H1 (cell line): ENCODE data around the gene MISFA. TPM values are rescaled to one million over a fixed set of nuclear protein-coding genes. Genes with fewer than 3 reads are reported as not detected.

Source experiments
- CTCF ChIA-PET: fragments of 300-600 bp; sonication (Branson Sonifier 250); formaldehyde crosslinking; loops from one replicate; lab custom pipeline; 2021; ENCODE audit not compliant: partially characterized antibody; lab: Charles Lee
- POLR2A ChIA-PET: fragments of 300-600 bp; sonication (Branson Sonifier 250); formaldehyde crosslinking; loops from one replicate; lab custom pipeline; 2021; ENCODE audit warnings: inconsistent platforms; ENCODE audit not compliant: partially characterized antibody; lab: Charles Lee
- DNase-seq, 2 experiments: peaks; one replicate each; pipeline versions ENCODE4 v3.0.0 to v3.0.0-alpha.2; 2010 to 2022; ENCODE audit warnings: low spot score in 2 of 2, low read depth in 1 of 2, mixed read lengths in 1 of 2
- FAIRE-seq: peaks from 2 replicates; lab custom pipeline; 2011; peaks lifted over from hg19 to GRCh38; lab: Jason Lieb, UNC
- H2AFZ ChIP-seq: 2 replicates; pipeline ENCODE4 v1.8.1; 2012; ENCODE audit warnings: low read length, inconsistent platforms
- H2AK5ac ChIP-seq: 2 replicates; pipeline ENCODE4 v1.6.1; 2013; ENCODE audit warnings: low read depth, low read length
- H2BK120ac ChIP-seq: replicated peaks from 2 replicates; pipeline ENCODE3; 2013; ENCODE audit warnings: low read depth, low read length, inconsistent platforms
- H2BK12ac ChIP-seq: 2 replicates; pipeline ENCODE4 v1.6.1; 2013; ENCODE audit warnings: low read depth, low read length
- H2BK15ac ChIP-seq: 2 replicates; pipeline ENCODE4 v1.6.1; 2013; ENCODE audit warnings: low read length
- H2BK20ac ChIP-seq: 2 replicates; pipeline ENCODE4 v1.6.1; 2013; ENCODE audit warnings: low read length
- H2BK5ac ChIP-seq: 2 replicates; pipeline ENCODE4 v1.6.1; 2013; ENCODE audit warnings: low read depth, low read length
- H3K14ac ChIP-seq: 2 replicates; pipeline ENCODE4 v1.6.1; 2013; ENCODE audit warnings: inconsistent platforms; ENCODE audit not compliant: insufficient read length
- H3K18ac ChIP-seq: 2 replicates; pipeline ENCODE4 v1.6.1; 2013; ENCODE audit warnings: low read length; ENCODE audit errors: extremely low read depth
- H3K23ac ChIP-seq: 2 replicates; pipeline ENCODE4 v1.6.1; 2013; ENCODE audit warnings: inconsistent platforms; ENCODE audit not compliant: insufficient read length
- H3K23me2 ChIP-seq: 2 replicates; pipeline ENCODE4 v1.6.1; 2013; ENCODE audit warnings: low read depth, low read length
- H3K27ac ChIP-seq: 2 replicates; pipeline ENCODE4 v1.6.1; 2011; ENCODE audit warnings: low read depth, low read length, inconsistent platforms
- H3K27me3 ChIP-seq, 4 experiments: replicated peaks in 1 of 4; 1 replicate in 1 of 4; 2 replicates in 3 of 4; pipeline versions ENCODE4 v1.6.1 to v1.8.1; 2011 to 2013; ENCODE audit warnings: low read length in 3 of 4, mild to moderate bottlenecking in 3 of 4, inconsistent platforms in 2 of 4, mixed read lengths in 2 of 4, moderate library complexity in 1 of 4; ENCODE audit not compliant: control insufficient read depth in 3 of 4, insufficient read depth in 3 of 4; ENCODE audit errors: extremely low read depth in 1 of 4
- H3K36me3 ChIP-seq, 4 experiments: 2 replicates each; pipeline versions ENCODE4 v1.6.1 to v1.8.1; 2011 to 2013; ENCODE audit warnings: mild to moderate bottlenecking in 4 of 4, low read length in 3 of 4, moderate library complexity in 2 of 4, control low read depth in 1 of 4, inconsistent platforms in 1 of 4; ENCODE audit not compliant: insufficient read depth in 4 of 4, control insufficient read depth in 2 of 4
- H3K4ac ChIP-seq: replicated peaks from 2 replicates; pipeline ENCODE3; 2013; ENCODE audit warnings: low read length, low read depth, mixed read lengths, inconsistent platforms; ENCODE audit not compliant: insufficient read length
- H3K4me1 ChIP-seq, 4 experiments: replicated peaks in 1 of 4; 1 replicate in 1 of 4; 2 replicates in 3 of 4; pipeline versions ENCODE4 v1.6.1 to v1.8.1; 2011 to 2013; ENCODE audit warnings: low read length in 3 of 4, inconsistent platforms in 2 of 4, mixed read lengths in 1 of 4; ENCODE audit not compliant: insufficient read depth in 4 of 4, control insufficient read depth in 3 of 4
- H3K4me2 ChIP-seq, 2 experiments: 2 replicates each; pipeline versions ENCODE4 v1.6.1 to v1.8.1; 2011 to 2013; ENCODE audit warnings: low read depth in 2 of 2, low read length in 2 of 2, control low read depth in 1 of 2, inconsistent platforms in 1 of 2, mild to moderate bottlenecking in 1 of 2; ENCODE audit not compliant: insufficient read depth in 1 of 2
- H3K4me3 ChIP-seq, 4 experiments: fragments of 200-600, 300-600 bp in 1 of 4; sonication (generic), shearing (Covaris generic), sonication (Bioruptor Twin) in 1 of 4; 2 replicates each; pipeline versions ENCODE4 v1.5.1 to v1.8.1; 2011 to 2016; ENCODE audit warnings: low read length in 4 of 4, low read depth in 3 of 4, control low read depth in 2 of 4, inconsistent platforms in 2 of 4, mild to moderate bottlenecking in 2 of 4, mixed read lengths in 1 of 4, moderate library complexity in 1 of 4; ENCODE audit not compliant: insufficient read depth in 2 of 4; ENCODE audit errors: extremely low read depth in 1 of 4
- H3K56ac ChIP-seq: replicated peaks from 2 replicates; pipeline ENCODE3; 2013; ENCODE audit warnings: low read depth, mild to moderate bottlenecking, mixed read lengths, low read length, inconsistent platforms; ENCODE audit not compliant: insufficient read length
- H3K79me1 ChIP-seq: 2 replicates; pipeline ENCODE4 v1.6.1; 2013; ENCODE audit warnings: low read depth, low read length, control low read depth
- H3K79me2 ChIP-seq, 2 experiments: 2 replicates each; pipeline versions ENCODE4 v1.6.1 to v1.8.1; 2012 to 2013; ENCODE audit warnings: low read length in 2 of 2, mild to moderate bottlenecking in 2 of 2, inconsistent platforms in 1 of 2; ENCODE audit not compliant: insufficient read depth in 2 of 2, control insufficient read depth in 1 of 2
- H3K9ac ChIP-seq, 4 experiments: replicated peaks in 1 of 4; 1 replicate in 1 of 4; 2 replicates in 3 of 4; pipeline versions ENCODE4 v1.6.1 to v1.8.1; 2011 to 2013; ENCODE audit warnings: low read depth in 3 of 4, low read length in 3 of 4, control low read depth in 2 of 4, mild to moderate bottlenecking in 2 of 4, moderate library complexity in 2 of 4, inconsistent platforms in 1 of 4; ENCODE audit errors: extremely low read depth in 1 of 4
- H3K9me3 ChIP-seq, 2 experiments: 2 replicates each; pipeline versions ENCODE4 v1.6.1 to v1.8.1; 2012 to 2013; ENCODE audit warnings: mild to moderate bottlenecking in 2 of 2, moderate library complexity in 2 of 2, control low read depth in 1 of 2, inconsistent platforms in 1 of 2, low read depth in 1 of 2, low read length in 1 of 2, mixed read lengths in 1 of 2; ENCODE audit not compliant: insufficient read depth in 2 of 2
- H4K20me1 ChIP-seq, 2 experiments: replicated peaks in 1 of 2; 2 replicates each; pipeline versions ENCODE3 to v1.8.1; 2011 to 2013; ENCODE audit warnings: inconsistent platforms in 2 of 2, low read length in 2 of 2, mild to moderate bottlenecking in 1 of 2; ENCODE audit not compliant: insufficient read depth in 2 of 2, control insufficient read depth in 1 of 2
- H4K5ac ChIP-seq: 2 replicates; pipeline ENCODE4 v1.6.1; 2013; ENCODE audit warnings: low read length, low read depth, mixed read lengths, inconsistent platforms; ENCODE audit not compliant: insufficient read length
- H4K8ac ChIP-seq: 2 replicates; pipeline ENCODE4 v1.8.0; 2013; ENCODE audit warnings: mild to moderate bottlenecking, moderate library complexity, low read length, inconsistent platforms; ENCODE audit not compliant: insufficient read depth; ENCODE audit errors: extremely low read depth
- H4K91ac ChIP-seq: replicated peaks from 2 replicates; pipeline ENCODE3; 2013; ENCODE audit warnings: low read length, mixed read lengths, inconsistent platforms; ENCODE audit not compliant: insufficient read length
- ATF2 ChIP-seq: IDR thresholded peaks from 2 replicates; pipeline ENCODE4 v1.6.1; 2012; ENCODE audit warnings: low read length, inconsistent platforms
- CTCF ChIP-seq, 3 experiments: IDR thresholded peaks; 1 replicate in 2 of 3; 2 replicates in 1 of 3; pipeline versions ENCODE4 v1.5.1 to v1.6.1; 2011; ENCODE audit warnings: low read length in 3 of 3, mild to moderate bottlenecking in 3 of 3, inconsistent platforms in 2 of 3, low read depth in 1 of 3, moderate library complexity in 1 of 3; ENCODE audit not compliant: insufficient read depth in 1 of 3; ENCODE audit errors: control extremely low read depth in 1 of 3
- FOSL1 ChIP-seq: IDR thresholded peaks from 2 replicates; pipeline ENCODE4 v1.6.1; 2011; ENCODE audit warnings: mild to moderate bottlenecking, low read depth, low read length, moderate library complexity; ENCODE audit not compliant: insufficient read depth
- JUND ChIP-seq: IDR thresholded peaks from 2 replicates; pipeline ENCODE4 v1.6.1; 2011; ENCODE audit warnings: mild to moderate bottlenecking, improper control_type of control experiment, low read length
- NRF1 ChIP-seq: IDR thresholded peaks from 2 replicates; pipeline ENCODE4 v1.6.1; 2011; ENCODE audit warnings: mild to moderate bottlenecking, low read depth, low read length, improper control_type of control experiment
- POU5F1 ChIP-seq: IDR thresholded peaks from 2 replicates; pipeline ENCODE4 v1.6.1; 2011; ENCODE audit warnings: low read depth, mild to moderate bottlenecking, low read length, moderate library complexity
- RAD21 ChIP-seq, 2 experiments: IDR thresholded peaks in 1 of 2; conservative IDR thresholded peaks in 1 of 2; 2 replicates each; pipeline ENCODE4 v1.6.1; 2011; ENCODE audit warnings: low read depth in 2 of 2, low read length in 2 of 2, improper control_type of control experiment in 1 of 2, inconsistent platforms in 1 of 2, mild to moderate bottlenecking in 1 of 2, moderate library complexity in 1 of 2
- RBBP5 ChIP-seq: IDR thresholded peaks from 2 replicates; pipeline ENCODE4 v1.7.1; 2012; ENCODE audit warnings: low read depth, mild to moderate bottlenecking, inconsistent platforms, low read length, moderate library complexity, borderline replicate concordance
- RXRA ChIP-seq: IDR thresholded peaks from 2 replicates; pipeline ENCODE4 v1.6.1; 2011; ENCODE audit warnings: low read depth, mild to moderate bottlenecking, low read length, moderate library complexity; ENCODE audit not compliant: insufficient read depth
- SIRT6 ChIP-seq: IDR thresholded peaks from one replicate; pipeline ENCODE4 v1.7.1; 2012; ENCODE audit warnings: low read length, inconsistent platforms
- WGBS, 2 experiments: shearing (Covaris generic) in 1 of 2; methylation state at CpG; one replicate each; pipeline versions ENCODE4 v1.1.6 to v1.1.7; 2013 to 2015; ENCODE audit warnings: low lambda C conversion rate in 2 of 2, mixed read lengths in 2 of 2, inconsistent platforms in 1 of 2, low coverage in 1 of 2, missing lambda C conversion rate in 1 of 2; ENCODE audit not compliant: insufficient replicate concordance in 2 of 2, insufficient coverage in 1 of 2, insufficient read length in 1 of 2; ENCODE audit errors: extremely low coverage in 1 of 2, missing lambda C conversion rate in 1 of 2; 5-methylcytosine and 5-hydroxymethylcytosine counted together
- polyA plus RNA-seq, 7 experiments: library from polyadenylated mRNA; depleted of rRNA in 3 of 7; stranded (reverse) in 5 of 7; unstranded in 2 of 7; fragments of >200 nt in 5 of 7; fragments of 200-250 nt in 2 of 7; gene quantifications; 1 replicate in 5 of 7; 2 replicates in 1 of 7; 4 replicates in 1 of 7; pipeline versions ENCODE4 v1.2.1 to v1.2.3, GENCODE V29; 2011 to 2013; ENCODE audit warnings: missing spikeins in 2 of 7, mixed read lengths in 2 of 7
- total RNA-seq: library from RNA; stranded (reverse); fragmentation: NEBNext Ultra II Directional; extraction: Animal tissue kit (Norgen Biotek cat#: 25700); gene quantifications from 2 replicates; pipeline ENCODE4 v1.2.1, GENCODE V29; 2021

Gene MISFA
- total and polyA plus RNA-seq, 2 of the 8 experiments (the other 6 are each of a cell fraction or from before 2014, with no cell fraction given), result 0.51 to 3.8 TPM

GRCh38 chr11:18612394-18612793, 12.8 kb downstream of the MISFA start:
- FAIRE-seq (no peak), DNase-seq (no peak)
- no peaks in the 10 kb centered on the region for H3K9me3 ChIP-seq
- 97 to 100% methylated on average over 3 to 4 of the region's 4 CpGs for WGBS, 2 experiments
- H4K91ac ChIP-seq, result no peak overlapping the region
- no peak overlapping the region for H4K8ac ChIP-seq
- H4K20me1 ChIP-seq, result peaks cover 0 to 4% of the 10 kb centered on the region in 2 experiments
- no peak overlapping the region for H2BK12ac ChIP-seq
- no peak overlapping the region for H2BK15ac ChIP-seq
- ChIA-PET CTCF (no interaction called here), POLR2A (no interaction called here)
- H3K36me3 ChIP-seq, result peaks cover 2 to 53% (median 23%) of the 10 kb centered on the region in 4 experiments; a peak in 7 of 8 replicates
- H3K27ac ChIP-seq, result no peak overlapping the region
- H3K56ac ChIP-seq, result no peak overlapping the region
- H3K14ac ChIP-seq, result no peak overlapping the region
- no peak overlapping the region for H3K23ac ChIP-seq
- H3K4me2 ChIP-seq, result no peak overlapping the region
- no peak overlapping the region for H2BK20ac ChIP-seq
- H3K79me2 ChIP-seq, result peaks cover 0 to 2% of the 10 kb centered on the region in 2 experiments; a peak in 1 of 4 replicates
- H2AK5ac ChIP-seq, result no peak overlapping the region
- H2AFZ ChIP-seq, result no peak overlapping the region
- no peaks in the 10 kb centered on the region for H3K79me1 ChIP-seq
- H2BK120ac ChIP-seq, result no peak overlapping the region
- no peak overlapping the region for H3K18ac ChIP-seq
- H3K27me3 ChIP-seq, result no peaks in the 10 kb centered on the region
- H3K4ac ChIP-seq, result no peak overlapping the region
- no peak overlapping the region for H3K9ac ChIP-seq
- H4K5ac ChIP-seq, result no peak overlapping the region
- no peak overlapping the region for H2BK5ac ChIP-seq
- H3K4me1 ChIP-seq, result no peaks in the 10 kb centered on the region
- H3K4me3 ChIP-seq, result no peak overlapping the region
- H3K23me2 ChIP-seq, result no peaks in the 10 kb centered on the region
- no peak for TF ChIP-seq RAD21 (IDR thresholded peaks at IDR 0.05 in 1 of 2, conservative IDR thresholded peaks at IDR 0.05 in 1 of 2; ENCODE audit: low read depth in 2 of 2, low read length in 2 of 2)
- TF ChIP-seq ATF2, result no peak
- no peak for TF ChIP-seq POU5F1
- TF ChIP-seq NRF1, result no peak
- no peak for TF ChIP-seq CTCF (IDR thresholded peaks at IDR 0.05; ENCODE audit: control extremely low read depth in 1 of 3, insufficient read depth in 1 of 3, low read depth in 1 of 3, low read length in 3 of 3)
- no peak for TF ChIP-seq RBBP5
- no peak for TF ChIP-seq RXRA
- TF ChIP-seq SIRT6, result no peak
- no peak for TF ChIP-seq FOSL1
- no peak for TF ChIP-seq JUND
